GM10847 (cell line): ENCODE data around the gene WFS1.

Experiments used
- POLR2A ChIP-seq: IDR thresholded peaks from 2 replicates; pipeline ENCODE4 v1.6.1; 2011; ENCODE audit not compliant: insufficient read length; ENCODE audit errors: extremely low read depth

Gene WFS1

DNA sequence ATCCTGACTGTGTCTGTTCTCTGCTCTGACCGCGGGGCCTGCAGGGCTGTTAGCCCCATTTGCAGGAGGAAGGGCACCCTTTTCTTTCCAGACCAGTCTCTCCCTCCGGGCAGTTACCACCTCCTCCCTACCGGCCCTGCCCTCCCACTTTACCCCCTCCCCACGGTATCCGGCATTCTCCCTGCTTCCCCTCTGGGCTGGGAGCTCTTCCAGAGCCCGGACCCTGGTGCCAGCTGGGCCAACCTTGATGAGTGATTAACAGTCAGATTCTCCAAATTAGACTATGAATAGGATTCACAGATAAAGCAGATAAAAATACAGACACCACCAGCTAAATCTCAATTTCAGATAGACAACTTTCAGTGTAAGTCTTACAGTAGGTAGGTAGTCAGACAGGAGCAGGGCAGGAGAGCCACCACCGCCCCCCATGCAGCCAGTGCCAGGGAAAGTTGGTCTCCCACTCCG is 23.4 kb upstream of the WFS1 start:
- no peak for TF ChIP-seq POLR2A

DNA sequence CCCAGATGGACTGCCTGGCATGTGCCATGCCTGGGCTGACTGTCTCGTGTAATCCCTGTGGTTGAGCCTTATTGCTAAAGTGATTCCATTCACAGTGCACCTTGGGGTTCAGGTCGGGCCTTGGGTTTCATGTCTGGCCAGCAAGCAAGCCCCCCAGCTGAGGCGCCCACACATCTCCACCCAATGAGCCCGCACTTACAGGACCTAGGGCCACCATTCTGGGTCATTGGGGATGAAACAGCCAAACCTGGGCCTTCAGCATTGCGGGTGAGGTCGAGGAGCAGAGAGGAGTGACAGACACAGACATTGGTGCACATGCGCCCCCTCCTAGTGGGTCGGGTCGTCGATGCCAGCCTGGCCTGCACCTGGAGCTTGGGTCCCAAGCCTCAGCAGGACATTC is 21.3 kb upstream of the WFS1 start:
- TF ChIP-seq POLR2A: no peak

DNA sequence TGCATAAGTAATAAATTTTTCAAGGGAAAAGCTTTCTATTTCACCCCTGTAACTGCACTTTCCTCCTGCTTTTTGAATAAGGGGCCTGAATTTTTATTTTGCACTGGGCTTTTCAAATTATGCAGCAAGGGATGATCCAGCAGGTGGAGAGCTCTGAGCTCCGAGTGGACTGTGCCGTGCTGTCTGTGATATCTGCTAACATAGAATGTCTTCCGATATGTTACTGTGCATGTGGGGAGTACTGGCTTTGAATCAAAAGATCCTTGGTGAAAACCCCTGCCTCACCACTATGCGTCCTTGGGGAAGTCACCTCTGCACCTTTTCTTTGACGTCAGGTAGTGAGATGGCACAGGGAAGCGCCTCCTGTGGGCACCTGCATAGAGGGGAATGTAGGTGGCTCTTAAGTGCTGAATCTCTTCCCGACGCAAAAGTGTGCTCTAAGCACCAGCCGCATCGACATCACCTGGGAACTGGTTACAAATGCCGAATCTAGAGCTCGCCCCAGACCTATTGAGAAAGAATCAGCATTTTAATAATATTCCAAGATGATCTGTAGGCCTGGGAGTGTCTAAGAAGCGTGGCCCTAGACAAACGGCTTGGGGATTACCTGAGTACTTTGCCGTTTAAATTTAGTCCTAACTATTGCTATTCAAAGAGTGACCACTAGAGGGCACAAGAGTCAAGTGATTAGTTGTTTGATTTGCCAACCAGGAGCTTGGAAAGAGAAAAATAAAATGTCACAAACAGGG is 19.2 kb upstream of the WFS1 start:
- TF ChIP-seq POLR2A: no peak

DNA sequence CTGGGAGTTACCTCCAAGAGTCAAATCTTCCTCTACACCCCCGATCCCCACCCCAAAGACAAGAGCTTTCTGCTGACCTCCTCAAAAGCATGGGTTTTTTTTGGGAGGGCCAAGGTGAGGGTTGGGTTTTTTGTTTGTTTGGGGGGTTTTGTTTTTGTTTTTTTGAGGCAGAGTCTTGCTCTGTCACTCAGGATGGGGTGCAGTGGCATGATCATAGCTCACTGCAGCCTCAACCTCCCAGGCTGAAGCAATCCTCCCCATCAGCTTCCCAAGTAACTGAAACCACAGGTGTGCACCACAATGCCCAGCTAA is 18.7 kb upstream of the WFS1 start:
- no peak for TF ChIP-seq POLR2A

DNA sequence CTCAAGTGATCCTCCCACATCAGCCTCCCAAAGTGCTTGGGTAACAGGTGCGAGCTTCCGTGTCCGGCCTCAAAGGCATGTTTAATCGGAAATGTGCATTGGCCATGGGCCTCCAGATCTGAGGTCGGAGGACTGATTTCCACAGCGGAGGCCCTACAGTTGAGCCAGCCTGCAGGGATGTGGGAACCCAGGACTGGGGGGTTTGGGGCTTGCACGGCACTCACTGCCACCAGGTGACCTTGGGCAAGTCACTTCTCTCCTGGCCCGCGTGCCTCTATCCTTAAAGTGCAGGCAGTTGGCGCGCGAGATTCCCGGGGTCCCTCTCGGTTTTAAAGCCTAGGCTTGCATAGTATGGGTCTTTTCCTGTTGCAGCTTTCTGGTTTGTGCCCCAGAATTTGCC is 18.3 kb upstream of the WFS1 start:
- TF ChIP-seq POLR2A: no peak

DNA sequence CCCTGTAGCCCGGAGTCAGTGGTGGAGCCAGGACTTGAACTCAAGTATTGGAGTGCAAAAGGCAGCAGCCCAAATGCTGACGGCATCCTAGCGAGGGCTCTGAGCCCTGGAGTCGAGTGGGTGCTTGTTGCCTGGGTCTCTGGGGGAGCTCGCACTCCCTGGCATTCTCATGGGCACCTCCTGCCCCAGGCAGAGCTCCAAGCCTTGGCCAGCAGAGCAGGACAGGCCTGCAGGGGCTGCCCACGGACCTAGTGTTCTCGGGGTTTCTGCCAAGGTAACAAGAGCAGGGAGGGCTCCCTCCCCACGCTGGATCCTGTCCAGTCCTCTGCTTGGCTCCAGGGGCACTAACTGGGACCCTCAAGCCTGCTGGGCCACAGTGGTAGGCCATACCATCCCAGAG is 17.6 kb upstream of the WFS1 start:
- TF ChIP-seq POLR2A: no peak

DNA sequence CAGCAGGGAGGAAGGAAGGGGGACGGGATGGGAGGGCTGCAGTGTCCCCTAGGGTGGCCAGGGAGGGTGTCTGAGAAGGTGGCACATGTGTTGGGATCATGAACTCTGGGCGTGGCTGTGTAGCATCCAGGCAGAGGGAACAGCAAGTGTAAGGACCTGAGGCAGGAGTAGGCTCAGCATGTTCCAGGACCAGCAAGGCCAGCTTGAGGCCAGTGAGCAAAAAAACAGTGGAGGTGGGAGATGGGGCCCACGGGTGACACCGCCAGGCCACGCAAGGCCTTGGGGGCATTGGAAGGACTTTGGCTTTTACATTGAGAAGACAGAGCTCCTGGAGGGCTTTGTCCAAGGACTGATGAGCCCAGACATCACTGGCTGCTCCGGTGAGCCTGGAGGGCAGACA is 16.5 kb upstream of the WFS1 start:
- no peak for TF ChIP-seq POLR2A

DNA sequence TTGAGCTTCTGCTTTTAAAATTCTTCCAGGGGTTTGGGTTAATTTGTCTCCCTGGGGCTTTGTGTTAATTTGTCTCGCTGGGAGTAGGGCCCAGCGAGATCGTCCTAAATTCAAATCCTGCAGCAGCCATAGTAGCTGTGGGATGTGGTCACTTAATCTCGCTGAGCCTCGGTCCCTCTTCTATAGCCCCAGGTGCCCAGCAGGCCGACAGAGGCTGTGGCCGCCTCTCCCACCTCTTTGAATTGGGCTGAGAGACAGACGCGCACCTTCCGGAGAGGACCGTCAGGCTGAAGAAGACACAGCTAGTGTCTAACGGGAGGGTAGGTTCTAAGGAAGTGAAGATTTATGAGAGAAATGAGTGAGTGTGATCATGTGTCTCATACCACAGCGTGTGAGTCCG is 15.7 kb upstream of the WFS1 start:
- TF ChIP-seq POLR2A: no peak

DNA sequence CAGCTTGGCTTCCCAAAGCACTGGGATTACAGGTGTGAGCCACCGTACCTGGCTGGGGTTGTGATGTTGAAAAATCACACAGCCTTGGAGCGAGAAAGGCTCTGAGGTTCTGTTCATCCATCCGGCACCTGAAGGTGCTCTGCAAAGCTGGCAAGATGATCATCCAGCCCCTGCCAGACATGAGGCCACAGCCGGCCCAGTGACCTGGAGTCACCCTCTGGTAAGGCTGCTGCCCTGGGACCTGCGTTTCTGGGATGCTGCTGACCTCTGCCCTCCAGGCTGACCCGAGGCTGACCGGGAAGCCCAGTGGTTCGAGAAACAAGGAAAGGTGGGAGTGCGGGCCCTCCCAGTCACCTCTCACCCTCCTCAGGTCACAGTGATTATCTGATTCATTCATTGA is 13.5 kb upstream of the WFS1 start:
- no peak for TF ChIP-seq POLR2A

DNA sequence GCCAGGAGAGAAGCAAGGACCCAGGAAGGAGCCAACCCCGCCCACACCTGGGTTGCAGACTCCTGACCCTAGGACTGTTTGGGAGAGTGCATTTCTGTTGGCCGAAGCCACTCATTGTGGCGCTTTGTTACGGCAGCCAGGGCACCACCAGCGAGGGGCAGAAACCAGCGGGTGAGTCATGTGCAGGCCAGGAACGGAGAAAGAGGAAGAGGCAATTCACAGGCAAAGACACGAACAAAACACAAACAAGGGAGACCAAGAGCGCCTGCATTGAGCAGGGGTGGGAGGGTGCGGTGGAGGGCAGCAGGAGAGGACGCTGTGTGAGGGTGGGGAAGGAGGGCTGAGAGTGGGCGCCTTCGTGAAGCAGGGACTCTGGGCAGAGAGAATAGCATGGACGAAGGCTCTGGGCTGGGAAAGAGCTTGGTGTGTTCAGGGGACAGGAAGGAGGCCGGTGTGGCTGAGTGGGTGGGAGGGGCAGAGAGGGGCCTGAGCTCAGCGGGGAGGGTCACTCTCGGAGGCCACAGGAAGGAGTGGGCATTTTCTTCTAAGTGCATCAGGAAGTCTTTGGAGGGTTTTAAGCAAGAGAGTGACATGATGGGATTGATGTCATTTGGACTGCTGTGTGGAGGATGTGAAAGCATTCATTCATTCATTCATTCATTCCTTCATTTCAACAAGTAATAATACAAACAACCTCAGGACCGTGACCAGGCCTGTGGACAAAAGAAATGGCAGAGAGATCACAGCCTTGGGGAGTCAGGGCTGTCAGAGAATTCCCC is 12.2 kb upstream of the WFS1 start:
- TF ChIP-seq POLR2A: no peak

DNA sequence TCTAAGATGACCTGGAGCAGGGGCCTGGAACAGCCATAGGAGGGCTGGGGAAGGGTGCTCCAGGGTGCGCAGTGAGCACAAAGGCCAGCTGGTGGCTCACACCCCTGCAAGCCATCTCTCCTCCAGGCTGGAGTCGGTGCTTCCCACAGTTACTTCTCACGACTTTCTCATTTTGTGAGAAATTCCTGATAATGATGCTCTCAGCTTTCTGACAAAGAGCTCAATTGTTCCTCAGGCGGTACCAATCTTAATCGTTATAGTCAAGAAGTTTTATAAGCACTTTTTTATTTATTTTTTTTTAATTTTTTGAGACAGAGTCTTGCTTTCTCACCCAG is 11.7 kb upstream of the WFS1 start:
- no peak for TF ChIP-seq POLR2A

DNA sequence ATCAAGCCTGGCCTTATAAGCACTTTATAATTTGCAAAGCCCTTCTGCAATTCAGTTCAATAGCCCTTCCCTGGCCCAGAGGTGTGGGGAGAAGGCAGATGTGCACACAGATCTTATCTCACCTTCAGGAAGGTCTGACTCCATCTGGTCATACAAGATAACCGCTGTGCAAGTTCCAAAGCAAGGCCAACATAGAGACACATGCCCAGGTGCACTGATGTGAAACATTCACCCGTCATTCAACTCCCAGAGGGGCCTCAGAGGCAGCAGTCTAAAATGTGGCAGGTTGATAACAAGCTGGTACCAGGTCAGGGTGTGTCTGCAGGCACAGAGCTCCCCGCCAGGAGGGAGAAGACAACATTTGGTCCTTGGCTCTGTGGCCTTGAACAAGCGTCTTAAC is 10.9 kb upstream of the WFS1 start:
- TF ChIP-seq POLR2A: no peak

DNA sequence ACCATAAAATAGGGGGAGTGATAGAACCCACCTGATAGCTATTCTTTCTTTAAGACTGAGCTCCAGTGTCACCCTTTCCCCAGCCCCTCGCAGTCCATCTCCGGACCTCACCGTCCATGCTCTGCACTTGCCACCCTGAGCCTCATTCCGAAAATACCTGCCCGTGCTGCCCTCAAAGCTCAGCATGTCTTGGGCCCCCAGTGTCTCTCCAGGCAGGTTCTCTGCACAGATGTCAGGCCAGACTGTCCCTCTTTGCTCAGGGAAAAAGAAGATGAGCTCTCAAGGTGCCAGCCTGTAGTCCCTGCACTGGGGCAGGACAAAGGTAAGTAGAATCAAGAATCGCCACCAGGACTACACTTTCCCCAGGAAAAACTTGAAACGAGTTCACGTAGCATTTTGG is 9.8 kb upstream of the WFS1 start:
- TF ChIP-seq POLR2A: no peak

DNA sequence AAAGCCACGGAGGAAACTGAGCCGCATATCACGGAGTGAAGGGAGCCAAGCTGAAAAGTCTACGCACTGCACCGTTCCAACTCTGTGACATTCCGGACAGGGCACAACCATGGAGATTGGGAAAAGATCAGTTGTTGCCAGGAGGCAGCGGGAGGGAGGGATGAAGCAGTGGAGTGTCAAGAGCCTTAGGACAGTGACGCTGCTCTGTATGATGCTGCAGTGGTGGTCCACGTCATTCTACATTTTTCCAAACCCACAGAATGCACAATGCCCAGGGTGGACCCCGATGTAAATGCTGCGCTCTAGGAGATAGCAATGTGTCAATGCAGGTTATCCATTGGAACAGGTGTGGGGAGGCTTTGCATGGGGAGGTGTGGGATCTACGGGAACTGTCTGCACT is 7.5 kb upstream of the WFS1 start:
- no peak for TF ChIP-seq POLR2A

DNA sequence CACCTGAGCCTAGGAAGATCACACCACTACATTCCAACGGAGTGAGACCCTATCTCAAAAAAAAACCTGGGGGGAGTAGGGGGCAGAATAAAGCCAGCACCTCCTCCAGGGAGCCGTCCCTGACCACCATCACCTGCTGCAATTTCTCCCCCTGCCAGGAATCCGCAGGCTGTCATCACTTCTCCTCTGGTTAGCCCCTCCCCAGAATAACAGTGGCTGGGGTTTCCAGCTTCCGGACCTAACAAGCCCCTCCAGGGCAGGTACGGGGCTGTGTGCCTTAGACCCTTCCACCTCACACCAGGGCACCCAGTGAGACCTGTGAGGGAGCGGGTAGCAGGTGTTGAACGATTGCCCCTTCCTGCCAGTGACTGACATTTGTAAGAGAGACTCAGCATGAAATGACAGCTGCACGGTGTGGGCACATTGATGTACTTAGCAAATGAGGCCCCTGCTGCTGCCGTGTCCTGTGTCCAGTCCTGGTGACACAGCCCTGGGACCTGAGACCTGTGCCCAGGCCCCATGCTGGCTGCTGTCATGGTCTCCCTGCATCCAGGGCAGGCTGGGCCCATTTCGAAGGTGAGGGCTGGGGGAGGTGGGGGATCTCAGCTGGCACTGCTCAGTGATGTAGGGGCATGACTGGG is 6.7 kb upstream of the WFS1 start:
- no peak for TF ChIP-seq POLR2A

DNA sequence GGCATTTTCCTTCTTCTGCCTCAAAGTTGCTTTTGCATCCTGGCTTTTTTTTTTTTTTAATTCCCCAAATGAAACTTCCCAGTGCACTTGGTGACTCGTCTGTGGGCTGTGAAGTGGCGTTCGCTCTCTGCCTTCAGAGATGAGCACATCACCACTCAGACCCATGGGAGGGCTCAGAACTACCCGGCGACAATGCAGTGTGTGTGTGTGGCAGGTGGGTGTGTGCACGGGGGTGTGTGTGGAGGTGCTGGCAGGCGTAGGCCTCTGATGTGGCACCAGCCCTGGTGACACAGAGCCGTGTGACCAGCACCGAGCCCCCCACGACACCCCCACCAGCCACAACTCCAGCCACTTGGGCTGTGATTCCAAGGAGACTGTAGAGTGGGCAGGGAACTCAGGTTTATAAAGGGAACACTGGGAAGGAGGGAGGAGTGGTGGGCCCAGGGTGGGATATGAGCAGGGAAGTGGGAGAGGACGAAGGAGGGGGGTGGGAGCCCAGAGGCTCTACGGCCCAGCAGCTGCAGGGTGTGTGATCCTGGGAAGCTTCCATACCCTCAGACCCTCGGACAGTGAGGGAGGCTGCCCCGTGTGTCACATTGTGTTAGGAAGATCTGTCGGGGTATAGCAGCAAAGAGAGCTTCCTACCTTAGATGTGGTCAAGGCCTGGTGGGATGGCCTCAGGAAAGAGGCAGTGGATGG is 6.0 kb upstream of the WFS1 start:
- TF ChIP-seq POLR2A: no peak
